Brain microvascular endothelial cell (primary cell): Measurements from ENCODE around the gene INPP5D.

ENCODE experiments used
- DNase-seq: peaks from one replicate; pipeline ENCODE4 v3.0.0-alpha.2; 2020
- H3K27ac ChIP-seq: fragments of 250-450 bp; sonication (Bioruptor Pico); 2 replicates; pipeline ENCODE4 v1.5.1; 2020; ENCODE audit warnings: mild to moderate bottlenecking, moderate library complexity
- H3K27me3 ChIP-seq: fragments of 250-450 bp; sonication (Bioruptor Pico); replicated peaks from 2 replicates; pipeline ENCODE4 v1.5.1; 2020; ENCODE audit warnings: mild to moderate bottlenecking
- H3K36me3 ChIP-seq: fragments of 250-450 bp; sonication (Bioruptor Pico); replicated peaks from 2 replicates; pipeline ENCODE4 v1.5.1; 2020; ENCODE audit warnings: mild to moderate bottlenecking
- H3K4me3 ChIP-seq: 2 replicates; pipeline ENCODE4 v1.5.1; 2011; ENCODE audit warnings: low read depth, mild to moderate bottlenecking, control low read depth, low read length, moderate library complexity
- in situ Hi-C: cut with HindIII; loops from 2 replicates; pipeline ENCODE4 v1.10.0; 2017; ENCODE audit warnings: low sequenced_read_pairs, low pct_ligation_motif_present
- TF ChIP-seq, protein P1 (sequence below): IDR thresholded peaks from 2 replicates; pipeline ENCODE4 v1.5.1; 2011; ENCODE audit warnings: low read depth, mild to moderate bottlenecking, moderate library complexity, low read length, control low read depth, inconsistent platforms; ENCODE audit errors: missing control alignments

The INPP5D gene

DNA sequence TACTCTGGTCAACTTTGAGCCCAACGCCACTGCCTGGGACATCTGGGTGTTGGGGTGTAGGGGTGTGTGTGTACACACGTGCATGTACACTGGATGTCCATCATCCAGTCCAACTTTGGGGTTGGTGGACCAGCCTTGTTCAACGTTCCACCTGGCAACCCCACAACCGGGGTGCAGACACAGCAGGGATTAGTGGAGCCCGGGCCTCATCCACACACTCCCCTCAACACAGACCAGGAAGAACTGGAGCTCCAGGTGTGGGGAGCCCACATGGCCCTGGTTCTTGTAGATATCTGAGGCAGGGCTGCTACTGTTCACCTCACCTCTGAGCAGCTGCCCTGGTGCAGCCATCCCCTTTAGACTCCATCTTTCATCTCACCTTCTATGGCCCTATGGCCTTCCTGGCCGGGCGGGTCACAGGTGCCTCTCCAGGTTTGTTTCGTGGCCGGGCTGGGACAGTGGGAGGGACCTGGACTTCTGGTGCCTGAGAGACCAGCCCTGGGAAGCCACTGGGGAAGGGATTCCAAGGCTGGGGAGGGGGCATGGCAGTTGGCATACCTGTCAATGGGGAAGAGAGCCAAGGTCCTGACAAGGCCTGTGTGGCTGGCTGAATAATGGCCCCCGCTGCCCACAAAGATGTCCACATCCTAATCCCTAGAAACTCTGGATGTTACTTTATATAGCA, 20.2 kb upstream of the INPP5D start:
- no peaks in the 10 kb centered on the region for H3K36me3 ChIP-seq
- in situ Hi-C loops = no loop called here
- DNase-seq = no peak
- H3K27me3 ChIP-seq = no peaks in the 10 kb centered on the region
- H3K4me3 ChIP-seq = no peak overlapping the region
- no peak overlapping the region for H3K27ac ChIP-seq
- TF ChIP-seq, protein P1, sequence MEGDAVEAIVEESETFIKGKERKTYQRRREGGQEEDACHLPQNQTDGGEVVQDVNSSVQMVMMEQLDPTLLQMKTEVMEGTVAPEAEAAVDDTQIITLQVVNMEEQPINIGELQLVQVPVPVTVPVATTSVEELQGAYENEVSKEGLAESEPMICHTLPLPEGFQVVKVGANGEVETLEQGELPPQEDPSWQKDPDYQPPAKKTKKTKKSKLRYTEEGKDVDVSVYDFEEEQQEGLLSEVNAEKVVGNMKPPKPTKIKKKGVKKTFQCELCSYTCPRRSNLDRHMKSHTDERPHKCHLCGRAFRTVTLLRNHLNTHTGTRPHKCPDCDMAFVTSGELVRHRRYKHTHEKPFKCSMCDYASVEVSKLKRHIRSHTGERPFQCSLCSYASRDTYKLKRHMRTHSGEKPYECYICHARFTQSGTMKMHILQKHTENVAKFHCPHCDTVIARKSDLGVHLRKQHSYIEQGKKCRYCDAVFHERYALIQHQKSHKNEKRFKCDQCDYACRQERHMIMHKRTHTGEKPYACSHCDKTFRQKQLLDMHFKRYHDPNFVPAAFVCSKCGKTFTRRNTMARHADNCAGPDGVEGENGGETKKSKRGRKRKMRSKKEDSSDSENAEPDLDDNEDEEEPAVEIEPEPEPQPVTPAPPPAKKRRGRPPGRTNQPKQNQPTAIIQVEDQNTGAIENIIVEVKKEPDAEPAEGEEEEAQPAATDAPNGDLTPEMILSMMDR = no peak

DNA sequence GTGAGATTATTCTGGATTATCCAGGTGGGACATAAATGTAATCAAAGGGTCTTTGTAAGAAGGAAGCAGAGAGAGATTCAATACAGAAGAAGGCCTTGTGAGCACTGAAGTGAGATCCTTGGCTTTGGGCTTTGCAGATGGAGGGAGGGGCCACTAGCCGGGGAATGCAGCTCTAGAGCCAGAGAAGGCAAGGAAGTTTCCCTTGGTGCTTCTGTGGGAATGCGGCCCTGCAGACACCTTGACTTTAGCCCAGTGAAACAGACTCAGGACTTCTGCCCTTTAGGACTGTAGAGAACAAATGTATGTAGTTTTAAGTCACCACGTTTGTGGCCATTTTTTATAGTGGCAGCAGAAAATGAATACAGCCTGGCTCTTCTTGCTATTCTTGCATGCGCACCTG, 19.6 kb upstream of the INPP5D start:
- DNase-seq = no peak
- H3K27ac ChIP-seq = no peak overlapping the region
- no peaks in the 10 kb centered on the region for H3K27me3 ChIP-seq
- H3K4me3 ChIP-seq = no peak overlapping the region
- in situ Hi-C loops = no loop called here
- TF ChIP-seq, protein P1 = no peak
- no peaks in the 10 kb centered on the region for H3K36me3 ChIP-seq

DNA sequence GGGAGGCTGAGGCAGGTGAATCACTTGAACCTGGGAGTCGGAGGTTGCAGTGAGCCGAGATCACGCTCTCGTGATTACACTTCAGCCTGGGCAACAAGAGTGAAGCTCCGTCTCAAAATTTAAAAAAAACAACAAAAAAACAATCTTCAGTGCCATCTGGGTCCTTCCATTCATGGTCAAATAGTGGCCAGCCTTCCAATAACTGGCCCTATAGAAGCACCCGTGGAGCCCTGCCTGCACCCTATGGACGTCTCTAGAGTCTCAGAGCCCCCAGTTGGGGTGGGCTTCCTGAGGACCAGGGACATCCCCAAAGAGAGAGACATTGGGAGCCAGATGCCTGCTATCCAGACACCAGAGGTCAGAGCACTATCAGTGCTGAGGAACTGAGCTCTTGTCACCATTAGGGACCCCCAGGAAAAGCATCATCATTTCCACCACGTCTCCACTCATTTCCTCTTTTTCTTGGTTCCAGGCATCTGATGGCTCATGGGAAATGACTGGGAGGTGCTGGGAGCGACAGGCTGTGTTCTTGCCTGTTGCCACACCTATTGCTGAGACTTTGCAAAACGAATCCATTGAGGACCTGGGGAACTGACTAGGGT, 18.3 kb upstream of the INPP5D start:
- Histone ChIP-seq H3K4me3 (no peak overlapping the region), H3K36me3 (no peaks in the 10 kb centered on the region), H3K27ac (no peak overlapping the region), H3K27me3 (no peaks in the 10 kb centered on the region)
- DNase-seq = no peak
- TF ChIP-seq, protein P1 = no peak
- in situ Hi-C loops = no loop called here

- in situ Hi-C loops = no loop called here
- DNase-seq = no peak
- Histone ChIP-seq H3K27ac (no peak overlapping the region), H3K36me3 (no peaks in the 10 kb centered on the region), H3K4me3 (no peak overlapping the region), H3K27me3 (no peaks in the 10 kb centered on the region)
- TF ChIP-seq, protein P1 = no peak
Measured at GRCh38 chr2:233042549-233042948, 17.6 kb upstream of the INPP5D start.

GRCh38 chr2:233044974-233045605, 15.1 kb upstream of the INPP5D start:
- TF ChIP-seq, protein P1 = no peak
- in situ Hi-C loops = no loop called here
- no peak overlapping the region for H3K27ac ChIP-seq
- H3K4me3 ChIP-seq = no peak overlapping the region
- DNase-seq = no peak
- no peaks in the 10 kb centered on the region for H3K27me3 ChIP-seq
- H3K36me3 ChIP-seq = no peaks in the 10 kb centered on the region
